MM.1S (cell line): Measurements from ENCODE around the gene SLC6A13.

Experiments used
- EZH2phosphoT487 ChIP-seq: fragments of 300-600 bp; sonication (generic); IDR thresholded peaks from 2 replicates; pipeline ENCODE4 v1.6.1; 2018; ENCODE audit warnings: antibody characterized with exemption, low read length
- TF ChIP-seq, protein P1 (sequence below): fragments of 300-600 bp; sonication (generic); IDR thresholded peaks from 2 replicates; pipeline ENCODE4 v1.5.1; 2016; ENCODE audit warnings: antibody characterized with exemption, low read length, mixed read lengths

GRCh38 chr12:241266-241665, 21.4 kb downstream of the SLC6A13 start:
- TF ChIP-seq, protein P1, sequence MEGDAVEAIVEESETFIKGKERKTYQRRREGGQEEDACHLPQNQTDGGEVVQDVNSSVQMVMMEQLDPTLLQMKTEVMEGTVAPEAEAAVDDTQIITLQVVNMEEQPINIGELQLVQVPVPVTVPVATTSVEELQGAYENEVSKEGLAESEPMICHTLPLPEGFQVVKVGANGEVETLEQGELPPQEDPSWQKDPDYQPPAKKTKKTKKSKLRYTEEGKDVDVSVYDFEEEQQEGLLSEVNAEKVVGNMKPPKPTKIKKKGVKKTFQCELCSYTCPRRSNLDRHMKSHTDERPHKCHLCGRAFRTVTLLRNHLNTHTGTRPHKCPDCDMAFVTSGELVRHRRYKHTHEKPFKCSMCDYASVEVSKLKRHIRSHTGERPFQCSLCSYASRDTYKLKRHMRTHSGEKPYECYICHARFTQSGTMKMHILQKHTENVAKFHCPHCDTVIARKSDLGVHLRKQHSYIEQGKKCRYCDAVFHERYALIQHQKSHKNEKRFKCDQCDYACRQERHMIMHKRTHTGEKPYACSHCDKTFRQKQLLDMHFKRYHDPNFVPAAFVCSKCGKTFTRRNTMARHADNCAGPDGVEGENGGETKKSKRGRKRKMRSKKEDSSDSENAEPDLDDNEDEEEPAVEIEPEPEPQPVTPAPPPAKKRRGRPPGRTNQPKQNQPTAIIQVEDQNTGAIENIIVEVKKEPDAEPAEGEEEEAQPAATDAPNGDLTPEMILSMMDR = no peak
- no peak for TF ChIP-seq EZH2phosphoT487
